DND-41 (cell line): Measurements from ENCODE around the gene CYP39A1.

ENCODE experiments used
- CTCF ChIP-seq: IDR thresholded peaks from 2 replicates; pipeline ENCODE4 v1.5.1; 2012; ENCODE audit warnings: borderline replicate concordance, low read length, moderate library complexity, mild to moderate bottlenecking; ENCODE audit not compliant: poor library complexity, severe bottlenecking; ENCODE audit errors: extremely low read depth
- EZH2 ChIP-seq: IDR thresholded peaks from 3 replicates; pipeline ENCODE4 v1.6.1; 2012; ENCODE audit warnings: borderline replicate concordance, low read depth, mild to moderate bottlenecking, moderate library complexity, low read length, inconsistent platforms; ENCODE audit not compliant: severe bottlenecking

GRCh38 chr6:46583081-46583480 is 69.5 kb downstream of the CYP39A1 start:
- TF ChIP-seq CTCF (no peak), EZH2 (no peak)
